Camera-type eye (tissue), 1 donor: ENCODE measurements around the gene CEP41. TPM values are rescaled to one million over a fixed set of nuclear protein-coding genes. Genes with fewer than 3 reads are reported as not detected.

Experiments
- total RNA-seq: library from RNA; depleted of rRNA; stranded (reverse); fragments of >200 nt; gene quantifications from one replicate; pipeline ENCODE4 v1.2.3, GENCODE V29; 2014

CEP41 gene, protein sequence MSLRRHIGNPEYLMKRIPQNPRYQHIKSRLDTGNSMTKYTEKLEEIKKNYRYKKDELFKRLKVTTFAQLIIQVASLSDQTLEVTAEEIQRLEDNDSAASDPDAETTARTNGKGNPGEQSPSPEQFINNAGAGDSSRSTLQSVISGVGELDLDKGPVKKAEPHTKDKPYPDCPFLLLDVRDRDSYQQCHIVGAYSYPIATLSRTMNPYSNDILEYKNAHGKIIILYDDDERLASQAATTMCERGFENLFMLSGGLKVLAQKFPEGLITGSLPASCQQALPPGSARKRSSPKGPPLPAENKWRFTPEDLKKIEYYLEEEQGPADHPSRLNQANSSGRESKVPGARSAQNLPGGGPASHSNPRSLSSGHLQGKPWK
- total RNA-seq: 28.8 TPM

DNA sequence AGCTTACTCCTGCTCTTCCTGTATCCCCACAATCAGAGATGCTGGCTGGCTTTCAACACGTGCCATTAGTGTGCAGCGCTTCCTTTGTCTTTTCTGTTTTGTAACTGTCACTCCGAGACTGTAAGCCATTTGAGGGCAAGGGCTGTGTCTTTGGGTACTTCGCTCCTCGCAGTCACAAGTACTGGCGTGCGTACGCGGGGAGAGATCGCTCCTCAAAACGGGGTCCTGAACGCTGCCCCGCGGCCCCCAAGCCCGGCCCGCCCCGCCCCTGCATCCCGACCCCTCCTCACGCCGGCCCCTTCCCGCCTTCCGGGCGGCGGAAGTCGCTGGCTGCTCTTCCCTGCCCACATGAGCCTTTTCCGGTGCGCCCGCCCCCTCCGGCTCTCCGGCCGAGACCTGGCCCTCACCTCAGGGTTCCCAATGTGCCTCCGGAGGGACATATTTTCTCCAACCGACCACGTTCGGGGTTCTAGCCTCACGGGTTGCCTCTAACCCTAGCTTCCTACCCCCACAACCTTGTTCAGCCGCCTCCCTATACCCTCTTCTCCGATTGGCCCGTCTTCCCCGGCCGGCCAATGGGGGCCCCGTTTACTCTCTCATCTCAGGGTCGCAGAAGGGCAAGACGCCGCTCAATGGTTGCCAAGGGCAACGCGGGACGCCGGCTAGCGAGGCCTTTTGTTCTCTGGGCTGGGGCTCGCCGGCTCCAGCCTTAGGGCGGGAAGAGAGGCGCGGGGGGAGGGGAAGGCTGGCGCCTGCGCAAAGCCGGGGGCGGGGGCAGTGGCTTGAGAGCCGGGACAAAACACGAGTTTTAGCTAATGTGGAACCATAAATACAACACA, at the start of gene CEP41:
Gene CEP41 (minus strand): TSS at position 490 of the 839 bp plus-strand sequence. CDS start 50 bp downstream, at position 440.

DNA sequence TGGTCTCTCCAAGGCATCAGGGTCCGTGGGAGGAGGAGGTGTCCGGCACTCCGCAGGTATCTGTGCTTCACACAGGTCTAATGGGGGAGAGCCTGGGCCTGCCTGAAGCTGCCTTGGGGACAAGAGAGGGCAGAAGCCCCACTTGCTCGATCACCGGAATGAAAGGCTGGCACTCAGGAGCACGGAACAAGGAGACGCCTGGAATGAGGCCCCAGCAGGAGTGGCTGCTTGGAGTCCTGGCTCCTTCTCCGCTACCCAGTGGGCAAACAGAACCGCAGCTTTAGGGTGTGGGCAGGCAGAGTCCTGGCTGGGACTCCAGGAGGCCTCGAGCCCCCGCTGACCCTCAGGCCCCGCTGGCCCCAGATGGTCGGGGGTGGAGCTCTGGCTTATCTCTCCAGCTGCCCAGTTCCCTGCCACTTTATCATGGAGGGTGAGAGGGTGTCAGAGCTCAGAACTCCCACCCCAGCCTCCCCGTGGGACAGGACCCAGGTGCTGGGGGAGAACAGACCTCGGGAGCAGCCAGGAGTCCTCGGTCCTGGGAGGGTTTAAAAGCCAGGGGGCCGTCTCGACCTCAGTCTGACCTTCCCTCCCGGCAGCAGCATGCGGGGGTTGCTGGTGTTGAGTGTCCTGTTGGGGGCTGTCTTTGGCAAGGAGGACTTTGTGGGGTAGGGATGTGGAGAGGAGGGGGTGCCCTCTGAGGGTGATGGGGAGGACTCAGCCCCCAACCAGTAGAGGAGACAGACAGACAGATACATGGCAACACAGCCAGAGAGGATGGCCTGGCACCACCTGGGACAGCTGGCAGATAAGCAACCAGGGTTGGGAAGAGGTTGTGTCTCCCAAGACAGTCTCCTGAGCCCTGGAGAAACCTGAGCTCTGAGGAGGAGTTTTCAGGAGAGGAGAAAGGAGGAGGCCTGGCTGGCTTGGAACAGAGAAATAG, 60.6 kb downstream of the CEP41 start, which contains the start of gene CPA1:
Gene CPA1 (plus strand): TSS at position 574 of the 940 bp plus-strand sequence. CDS start 27 bp downstream, at position 601.

DNA sequence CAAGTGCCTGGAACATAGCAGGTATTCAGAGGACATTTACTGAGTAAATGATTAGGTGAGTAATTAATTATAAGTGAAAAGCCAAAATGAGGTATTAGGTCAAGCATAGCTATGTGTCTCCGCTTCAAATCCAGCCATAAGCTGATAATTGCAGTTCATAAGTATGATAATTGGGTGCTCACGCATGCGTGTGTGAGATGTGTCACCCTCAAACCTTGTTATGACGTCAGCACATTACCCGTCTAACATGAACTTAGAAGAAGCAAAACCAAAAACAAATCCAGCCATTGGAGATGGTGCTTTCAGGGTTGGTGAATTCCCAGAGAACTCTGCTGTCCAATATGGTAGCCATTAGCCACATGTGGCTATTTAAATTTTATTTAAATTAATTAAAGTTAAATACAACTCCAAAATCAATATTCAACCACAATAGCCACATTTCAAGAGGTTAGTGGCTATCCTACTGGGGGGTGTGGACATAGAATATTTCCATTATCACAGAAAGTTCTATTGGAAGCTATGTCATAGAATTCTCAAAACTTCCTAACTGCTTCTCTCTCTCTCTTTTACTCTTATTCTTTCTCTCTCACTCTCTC, 96.4 kb downstream of the CEP41 start, which contains the start of gene CPA5:
Gene CPA5 (plus strand): TSS at position 546 of the 596 bp plus-strand sequence. CDS start 1,670 bp downstream, outside the sequence.

Other genes with a start within 250 kb of the CEP41 start
- 22.0 TPM for gene TMEM209, start 235.6 kb downstream of the CEP41 start, total RNA-seq
- gene SSMEM1, start 233.2 kb downstream of the CEP41 start, total RNA-seq: not detected
- not detected for gene CPA2, start 174.2 kb downstream of the CEP41 start, total RNA-seq
- 3.6 TPM for gene CPA4, start 147.9 kb downstream of the CEP41 start, total RNA-seq
- 0.55 TPM for gene CPA5, start 96.2 kb downstream of the CEP41 start, total RNA-seq
- gene CPA1, start 60.5 kb downstream of the CEP41 start, total RNA-seq: 0.66 TPM
- 337 TPM for gene MEST, start 51.1 kb upstream of the CEP41 start, total RNA-seq
- 48.4 TPM for gene COPG2, start 227.7 kb upstream of the CEP41 start, total RNA-seq
- not detected for gene TSGA13, start 245.5 kb upstream of the CEP41 start, total RNA-seq